Measurements from ENCODE around the gene DGCR2. TPM values are rescaled to one million over a fixed set of nuclear protein-coding genes. Genes with fewer than 3 reads are reported as not detected.

The DGCR2 gene
- total RNA-seq, 6 experiments from 2014 or later, result 19.8 to 31.7 (median 24.7) TPM

- H3K4me3 ChIP-seq, result no peak overlapping the region
- DNase-seq (no peak), ATAC-seq (no peak)
- no peak for TF ChIP-seq POLR2A (IDR thresholded peaks at IDR 0.05)
- TF ChIP-seq CTCF (IDR thresholded peaks at IDR 0.05), result no peak
- H3K27me3 ChIP-seq, result no peaks in the 10 kb centered on the region
- no peak overlapping the region for H3K27ac ChIP-seq
- intact Hi-C loops (cut with DNase I), result no loop called here
- H3K36me3 ChIP-seq, result no peaks in the 10 kb centered on the region
- no peaks in the 10 kb centered on the region for H3K9me3 ChIP-seq
- peaks cover 2 to 17% (median 8%) of the 10 kb centered on the region in 4 donors for H3K4me1 ChIP-seq
- 100% methylated on average over 7 of the region's 8 CpGs for WGBS (ENCODE audit: insufficient coverage, low coverage, low lambda C conversion rate, missing lambda C conversion rate)
These were observed 16.8 kb downstream of the DGCR2 start for GRCh38 chr22:19105456-19105855.

- Histone ChIP-seq H3K4me3 (no peak overlapping the region), H3K9me3 (no peaks in the 10 kb centered on the region), H3K27me3 (no peaks in the 10 kb centered on the region), H3K4me1 (peaks cover 0 to 5% (median 3%) of the 10 kb centered on the region in 4 donors), H3K36me3 (no peaks in the 10 kb centered on the region), H3K27ac (no peak overlapping the region)
- TF ChIP-seq CTCF (IDR thresholded peaks at IDR 0.05) (no peak), POLR2A (IDR thresholded peaks at IDR 0.05) (no peak)
- intact Hi-C loops (cut with DNase I), result no loop called here
- peak in 1 of 4 donors; percentile 16 for ATAC-seq
- no peak for DNase-seq
- 59% methylated on average over 2 of the region's 5 CpGs for WGBS (ENCODE audit: insufficient coverage, low coverage, low lambda C conversion rate, missing lambda C conversion rate)
These were observed 18.1 kb downstream of the DGCR2 start for GRCh38 chr22:19103880-19104821.

GRCh38 chr22:19098157-19098556, 24.1 kb downstream of the DGCR2 start:
- Histone ChIP-seq H3K4me1 (peaks cover 0 to 12% (median under 1%) of the 10 kb centered on the region in 4 donors), H3K9me3 (no peaks in the 10 kb centered on the region), H3K27ac (no peak overlapping the region), H3K27me3 (no peaks in the 10 kb centered on the region), H3K4me3 (no peak overlapping the region), H3K36me3 (peaks cover 0 to 6% (median 0%) of the 10 kb centered on the region in 4 donors)
- ATAC-seq, result no peak
- no peak for TF ChIP-seq CTCF (IDR thresholded peaks at IDR 0.05)
- no peak for TF ChIP-seq POLR2A (IDR thresholded peaks at IDR 0.05)
- DNase-seq, result peak in 1 of 3 donors; percentile 35
- WGBS (ENCODE audit: insufficient coverage, low coverage, low lambda C conversion rate, missing lambda C conversion rate), result 68% methylated on average over 4 of the region's 4 CpGs
- intact Hi-C loops (cut with DNase I), result no loop called here

- H3K4me3 ChIP-seq, result no peak overlapping the region
- no peak for TF ChIP-seq CTCF (IDR thresholded peaks at IDR 0.05)
- TF ChIP-seq POLR2A (IDR thresholded peaks at IDR 0.05), result no peak
- peaks cover 0 to 6% (median 0%) of the 10 kb centered on the region in 4 donors for H3K36me3 ChIP-seq
- ATAC-seq, result peak; percentile 34 to 59 (median 44)
- H3K9me3 ChIP-seq, result no peaks in the 10 kb centered on the region
- DNase-seq, result peak in 1 of 3 donors; percentile 41
- H3K27ac ChIP-seq, result no peak overlapping the region
- H3K4me1 ChIP-seq, result peaks cover 0 to 12% (median under 1%) of the 10 kb centered on the region in 4 donors
- H3K27me3 ChIP-seq, result no peaks in the 10 kb centered on the region
- WGBS (ENCODE audit: insufficient coverage, low coverage, low lambda C conversion rate, missing lambda C conversion rate), result 87% methylated on average over 3 of the region's 3 CpGs
- intact Hi-C loops (cut with DNase I), result no loop called here
These were observed 24.7 kb downstream of the DGCR2 start for GRCh38 chr22:19097518-19097917.
